WTC11 (cell line): ENCODE measurements around the gene SCNN1A. TPM values are rescaled to one million over a fixed set of nuclear protein-coding genes. Genes with fewer than 3 reads are reported as not detected.
A peak's percentile ranks its signal among the peaks of the same experiment; 100 is the strongest.

Source experiments
- ATAC-seq: fragments of 200-7000 bp; cut with Tn5 transposase; 2 replicates; pipeline ENCODE4 v1.10.0; 2021; ENCODE audit warnings: mild to moderate bottlenecking, moderate library complexity
- CTCF ChIA-PET: fragments of 300-600 bp; sonication (Branson Sonifier 250); formaldehyde crosslinking; loops from one replicate; lab custom pipeline; 2021; ENCODE audit warnings: antibody characterized with exemption; lab: Charles Lee
- POLR2A ChIA-PET: fragments of 350-600 bp; sonication (Branson Sonifier 250); formaldehyde crosslinking; loops from one replicate; lab custom pipeline; 2021; ENCODE audit warnings: antibody characterized with exemption; lab: Charles Lee
- DNase-seq: peaks from one replicate; pipeline ENCODE4 v3.0.0; 2021; ENCODE audit warnings: low spot score
- H3K27ac Mint-ChIP-seq: 2 replicates; pipeline ENCODE4 v1.8.0; 2021; ENCODE audit warnings: mixed read lengths
- H3K27me3 Mint-ChIP-seq: 2 replicates; pipeline ENCODE4 v1.8.0; 2021; ENCODE audit warnings: low read depth, mild to moderate bottlenecking, moderate library complexity, mixed read lengths
- H3K36me3 Mint-ChIP-seq: 2 replicates; pipeline ENCODE4 v1.8.0; 2021; ENCODE audit warnings: mixed read lengths
- H3K4me1 Mint-ChIP-seq: 2 replicates; pipeline ENCODE4 v1.8.0; 2022; ENCODE audit warnings: mixed read lengths
- H3K4me3 Mint-ChIP-seq: 2 replicates; pipeline ENCODE4 v1.8.0; 2021; ENCODE audit warnings: mild to moderate bottlenecking, moderate library complexity, mixed read lengths
- H3K9me3 Mint-ChIP-seq: 2 replicates; pipeline ENCODE4 v1.8.0; 2021; ENCODE audit warnings: mixed read lengths
- AFF4 ChIP-seq: sonication (generic); formaldehyde crosslinking; IDR thresholded peaks from 2 replicates; pipeline ENCODE4 v1.8.1; 2023; ENCODE audit warnings: mild to moderate bottlenecking, missing genetic modification reagents, borderline replicate concordance
- ATF2 ChIP-seq: sonication (generic); formaldehyde crosslinking; IDR thresholded peaks from 2 replicates; pipeline ENCODE4 v1.8.1; 2022; ENCODE audit warnings: low read depth, missing genetic modification reagents, borderline replicate concordance
- ATF6 ChIP-seq: sonication (generic); formaldehyde crosslinking; IDR thresholded peaks from 2 replicates; pipeline ENCODE4 v1.8.1; 2023; ENCODE audit warnings: mild to moderate bottlenecking, missing genetic modification reagents
- CDX4 ChIP-seq: fragments of 250-450 bp; sonication (Bioruptor Pico); IDR thresholded peaks from 2 replicates; pipeline ENCODE4 v1.9.0; 2021; ENCODE audit warnings: moderate library complexity, mild to moderate bottlenecking, inconsistent platforms, borderline replicate concordance
- ERG ChIP-seq: fragments of 250-450 bp; sonication (Bioruptor Pico); IDR thresholded peaks from 2 replicates; pipeline ENCODE4 v1.8.0; 2021; ENCODE audit warnings: mild to moderate bottlenecking
- ETV6 ChIP-seq: sonication (generic); formaldehyde crosslinking; IDR thresholded peaks from 2 replicates; pipeline ENCODE4 v1.8.1; 2022; ENCODE audit warnings: mild to moderate bottlenecking, missing genetic modification reagents
- GRHL2 ChIP-seq: fragments of 250-450 bp; sonication (Bioruptor Pico); IDR thresholded peaks from 2 replicates; pipeline ENCODE4 v1.8.0; 2022; ENCODE audit warnings: mild to moderate bottlenecking, moderate library complexity; ENCODE audit not compliant: insufficient replicate concordance, severe bottlenecking
- JUN ChIP-seq: sonication (generic); formaldehyde crosslinking; IDR thresholded peaks from 2 replicates; pipeline ENCODE4 v1.8.0; 2023; ENCODE audit warnings: mild to moderate bottlenecking, missing genetic modification reagents
- KAT7 ChIP-seq: sonication (generic); formaldehyde crosslinking; IDR thresholded peaks from 2 replicates; pipeline ENCODE4 v1.8.1; 2023; ENCODE audit warnings: missing genetic modification reagents, mild to moderate bottlenecking, borderline replicate concordance
- NFATC4 ChIP-seq: fragments of 250-450 bp; sonication (Bioruptor Pico); IDR thresholded peaks from 2 replicates; pipeline ENCODE4 v1.9.0; 2021; ENCODE audit warnings: mild to moderate bottlenecking
- NR1H2 ChIP-seq: sonication (generic); formaldehyde crosslinking; IDR thresholded peaks from 2 replicates; pipeline ENCODE4 v1.9.0; 2021; ENCODE audit warnings: mild to moderate bottlenecking, moderate library complexity, missing genetic modification reagents
- TCF7 ChIP-seq: sonication (generic); formaldehyde crosslinking; IDR thresholded peaks from 2 replicates; pipeline ENCODE4 v1.8.0; 2022; ENCODE audit warnings: mild to moderate bottlenecking, low read depth, missing genetic modification reagents, moderate library complexity
- ZBTB21 ChIP-seq: sonication (generic); formaldehyde crosslinking; IDR thresholded peaks from 2 replicates; pipeline ENCODE4 v1.8.1; 2023; ENCODE audit warnings: mild to moderate bottlenecking, missing genetic modification reagents, borderline replicate concordance
- ZNF121 ChIP-seq: sonication (generic); formaldehyde crosslinking; IDR thresholded peaks from 2 replicates; pipeline ENCODE4 v1.8.0; 2023; ENCODE audit warnings: missing genetic modification reagents
- ZNF232 ChIP-seq: sonication (generic); formaldehyde crosslinking; IDR thresholded peaks from 2 replicates; pipeline ENCODE4 v1.8.0; 2022; ENCODE audit warnings: mild to moderate bottlenecking, missing genetic modification reagents
- ZNF416 ChIP-seq: fragments of 250-450 bp; sonication (Bioruptor Pico); IDR thresholded peaks from 2 replicates; pipeline ENCODE4 v1.9.0; 2021; ENCODE audit warnings: mild to moderate bottlenecking, inconsistent platforms
- ZNF423 ChIP-seq: fragments of 250-450 bp; sonication (Bioruptor Pico); IDR thresholded peaks from 2 replicates; pipeline ENCODE4 v2.1.2; 2022; ENCODE audit warnings: mild to moderate bottlenecking, moderate library complexity
- total RNA-seq: library from RNA; stranded (reverse); gene quantifications from 3 replicates; pipeline ENCODE4 v1.2.3, GENCODE V29; 2021

SCNN1A gene
- total RNA-seq, 1 experiment from 2014 or later: 100 TPM

GRCh38 chr12:6382371-6382770 is 7.0 kb upstream of the SCNN1A start:
- Mint-ChIP-seq H3K4me1 (peaks cover 58% of the 10 kb centered on the region), H3K4me3 (no peak overlapping the region), H3K36me3 (no peaks in the 10 kb centered on the region), H3K27ac (no peak overlapping the region), H3K27me3 (peaks cover 38% of the 10 kb centered on the region), H3K9me3 (no peaks in the 10 kb centered on the region)
- ATAC-seq: 0 out of 2 replicates have a peak, but pooled peaks have one; percentile 10
- POLR2A ChIA-PET: interaction anchor here (0.6 to 1.4 kb wide), 2 partner anchors 8 to 18 kb away, joined by 3 read pairs; no protein-coding TSS in a partner anchor
- DNase-seq: no peak
- CTCF ChIA-PET: interaction anchor here (1.0 to 2.7 kb wide), 3 partner anchors 53 to 83 kb away, joined by 3 to 13 read pairs (median 5); no protein-coding TSS in a partner anchor
- TF ChIP-seq ZNF121 (CRISPR knock-in tag): 0 out of 2 replicates have a peak, but pooled peaks have one; percentile 27
- TF ChIP-seq CDX4 (CRISPR knock-in tag): no peak
- no peak for TF ChIP-seq KAT7

GRCh38 chr12:6380141-6381121 is 5.1 kb upstream of the SCNN1A start:
- Mint-ChIP-seq H3K27me3 (peaks cover 38% of the 10 kb centered on the region), H3K4me1 (peaks cover 69% of the 10 kb centered on the region), H3K4me3 (no peak overlapping the region), H3K27ac (no peak overlapping the region), H3K36me3 (no peaks in the 10 kb centered on the region), H3K9me3 (no peaks in the 10 kb centered on the region)
- TF ChIP-seq ERG (CRISPR knock-in tag) (no peak), ZNF423 (CRISPR knock-in tag) (0 out of 2 replicates have a peak, but pooled peaks have one; percentile 52)
- DNase-seq: no peak
- ChIA-PET CTCF (interaction anchor here (0.6 to 1.0 kb wide), 2 partner anchors 85 to 101 kb away, joined by 3 to 4 read pairs; no protein-coding TSS in a partner anchor), POLR2A (interaction anchor here (0.7 kb wide), 1 partner anchor 120 kb away, joined by 3 read pairs; no protein-coding TSS in a partner anchor)
- ATAC-seq: no peak

- no peak overlapping the region for H3K4me3 Mint-ChIP-seq
- ATAC-seq (no peak), DNase-seq (no peak)
- no peaks in the 10 kb centered on the region for H3K36me3 Mint-ChIP-seq
- peaks cover 75% of the 10 kb centered on the region for H3K4me1 Mint-ChIP-seq
- peaks cover 29% of the 10 kb centered on the region for H3K27me3 Mint-ChIP-seq
- H3K9me3 Mint-ChIP-seq: no peaks in the 10 kb centered on the region
- ChIA-PET POLR2A (interaction anchor here (0.8 kb wide), 1 partner anchor 86 kb away, joined by 4 read pairs; no protein-coding TSS in a partner anchor), CTCF (interaction anchor here (1.0 kb wide), 2 partner anchors 23 to 159 kb away, joined by 3 to 4 read pairs; no protein-coding TSS in a partner anchor)
- H3K27ac Mint-ChIP-seq: no peak overlapping the region
- TF ChIP-seq NFATC4 (CRISPR knock-in tag) (no peak), ATF2 (CRISPR knock-in tag) (no peak), GRHL2 (CRISPR knock-in tag) (no peak), NR1H2 (CRISPR knock-in tag) (no peak), CDX4 (CRISPR knock-in tag) (no peak), JUN (CRISPR knock-in tag) (no peak), ZBTB21 (CRISPR knock-in tag) (no peak), ZNF232 (CRISPR knock-in tag) (no peak), ETV6 (CRISPR knock-in tag) (no peak), ATF6 (no peak), AFF4 (CRISPR knock-in tag) (no peak), TCF7 (no peak), KAT7 (no peak), ZNF416 (CRISPR knock-in tag) (no peak)
Observed at GRCh38 chr12:6378709-6379472, 3.5 kb upstream of the SCNN1A start.
